HEK293 (cell line): ENCODE measurements around the gene ME3.

Experiments used
- BCL6B ChIP-seq: fragments of 450-650 bp; formaldehyde crosslinking; IDR thresholded peaks from 2 replicates; pipeline ENCODE4 v1.5.1; 2017; ENCODE audit warnings: missing biosample characterization, missing genetic modification characterization
- CTCF ChIP-seq: fragments of 450-650 bp; formaldehyde crosslinking; IDR thresholded peaks from 2 replicates; pipeline ENCODE4 v1.5.1; 2016; ENCODE audit warnings: missing biosample characterization, missing genetic modification characterization
- ELK4 ChIP-seq: IDR thresholded peaks from 2 replicates; pipeline ENCODE4 v1.6.1; 2011; ENCODE audit warnings: mild to moderate bottlenecking, low read depth, low read length, borderline replicate concordance
- HOXC10 ChIP-seq: sonication (generic); formaldehyde crosslinking; IDR thresholded peaks from 2 replicates; pipeline ENCODE4 v1.8.1; 2023; ENCODE audit warnings: mild to moderate bottlenecking, missing genetic modification reagents
- TRIM28 ChIP-seq: IDR thresholded peaks from 2 replicates; pipeline ENCODE4 v1.6.1; 2011; ENCODE audit warnings: low read length, control low read depth, borderline replicate concordance
- ZFHX2 ChIP-seq: fragments of 450-650 bp; formaldehyde crosslinking; conservative IDR thresholded peaks from 2 replicates; pipeline ENCODE4 v1.5.1; 2016; ENCODE audit warnings: missing biosample characterization, missing genetic modification characterization
- ZNF292 ChIP-seq: fragments of 450-650 bp; formaldehyde crosslinking; IDR thresholded peaks from 2 replicates; pipeline ENCODE4 v1.5.1; 2016; ENCODE audit warnings: low read depth, missing biosample characterization, missing genetic modification characterization, borderline replicate concordance
- ZNF341 ChIP-seq: fragments of 450-650 bp; formaldehyde crosslinking; IDR thresholded peaks from 2 replicates; pipeline ENCODE4; 2016; ENCODE audit warnings: low read depth, missing biosample characterization, missing genetic modification characterization
- ZNF776 ChIP-seq: fragments of 450-650 bp; formaldehyde crosslinking; IDR thresholded peaks from 2 replicates; pipeline ENCODE4 v1.5.0; 2017; ENCODE audit warnings: missing biosample characterization, missing genetic modification characterization, borderline replicate concordance
- ZSCAN4 ChIP-seq: fragments of 450-650 bp; formaldehyde crosslinking; IDR thresholded peaks from 2 replicates; pipeline ENCODE4 v1.5.1; 2017; ENCODE audit warnings: missing biosample characterization, missing genetic modification characterization

- no peak for TF ChIP-seq TRIM28
- TF ChIP-seq CTCF (tag by site-specific recombination) = no peak
- no peak for TF ChIP-seq ELK4
- TF ChIP-seq ZFHX2 = no peak
- TF ChIP-seq ZSCAN4 (tag by site-specific recombination) = no peak
- TF ChIP-seq HOXC10 (CRISPR knock-in tag) = no peak
- no peak for TF ChIP-seq BCL6B
- TF ChIP-seq ZNF292 (tag by site-specific recombination) = no peak
- no peak for TF ChIP-seq ZNF341 (tag by site-specific recombination)
- TF ChIP-seq ZNF776 (tag by site-specific recombination) = no peak
These were observed 78.6 kb downstream of the ME3 start for GRCh38 chr11:86593833-86594232.
